GM12878 (cell line): ENCODE data around the gene ENTREP3. TPM values are rescaled to one million over a fixed set of nuclear protein-coding genes. Genes with fewer than 3 reads are reported as not detected.

Source experiments
- ATAC-seq: fragments of 200-7000 bp; cut with Tn5 transposase; 3 replicates; pipeline ENCODE4 v1.9.1; 2020; ENCODE audit warnings: mild to moderate bottlenecking, moderate library complexity
- BruUV-seq: library from RNA; stranded (reverse); fragments of 400-500 nt; replicated peaks from 2 replicates; lab custom pipeline; 2021; lab: Mats Ljungman, UMichigan
- CTCF ChIA-PET: fragments of 300-600 bp; sonication (Branson Sonifier 250); formaldehyde crosslinking; extraction: SDS; loops from one replicate; lab custom pipeline; 2021; ENCODE audit warnings: inconsistent platforms; lab: Yijun Ruan, JAX
- POLR2A ChIA-PET: fragments of 350-600 bp; formaldehyde crosslinking; extraction: SDS; loops from one replicate; lab custom pipeline; 2021; ENCODE audit warnings: inconsistent platforms; lab: Charles Lee
- RAD21 ChIA-PET: fragments of 300-600 bp; sonication (Branson Sonifier 250); formaldehyde crosslinking; loops from one replicate; lab custom pipeline; 2023; ENCODE audit warnings: antibody characterized with exemption; ENCODE audit not compliant: unreplicated experiment; lab: Charles Lee
- SMC1A ChIA-PET: fragments of 300-600 bp; sonication (Branson Sonifier 250); formaldehyde crosslinking; loops from one replicate; lab custom pipeline; 2023; ENCODE audit not compliant: unreplicated experiment, uncharacterized antibody; lab: Charles Lee
- DNase-seq: peaks from one replicate; pipeline ENCODE4 v3.0.0-alpha.2; 2011; ENCODE audit warnings: low read depth, low spot score
- FAIRE-seq: peaks from 3 replicates; lab custom pipeline; 2011; peaks lifted over from hg19 to GRCh38; lab: Jason Lieb, UNC
- H2AFZ ChIP-seq: 2 replicates; pipeline ENCODE4 v1.6.0; 2011; ENCODE audit warnings: low read depth, low read length, control low read depth; ENCODE audit not compliant: control insufficient read depth
- H3K27ac ChIP-seq: 2 replicates; pipeline ENCODE4 v1.5.1; 2011; ENCODE audit warnings: control low read depth; ENCODE audit not compliant: control insufficient read depth, insufficient read depth
- H3K27me3 ChIP-seq, 2 experiments: replicated peaks in 1 of 2; 2 replicates each; pipeline versions ENCODE4 v1.6.0 to v1.6.1; 2011; ENCODE audit warnings: low read length in 1 of 2; ENCODE audit not compliant: control insufficient read depth in 2 of 2, insufficient read depth in 2 of 2
- H3K36me3 ChIP-seq, 2 experiments: 2 replicates each; pipeline ENCODE4 v1.5.1; 2011; ENCODE audit warnings: low read length in 1 of 2; ENCODE audit not compliant: control insufficient read depth in 2 of 2, insufficient read depth in 2 of 2
- H3K4me1 ChIP-seq: 2 replicates; pipeline ENCODE4 v1.6.1; 2011; ENCODE audit warnings: mild to moderate bottlenecking, low read length, moderate library complexity, mixed read lengths; ENCODE audit not compliant: control insufficient read depth, insufficient read depth
- H3K4me2 ChIP-seq: 2 replicates; pipeline ENCODE4 v1.6.0; 2011; ENCODE audit warnings: control low read depth; ENCODE audit not compliant: control insufficient read depth, insufficient read depth
- H3K4me3 ChIP-seq: fragments of 200-600 bp; sonication (generic); 2 replicates; pipeline ENCODE4 v1.5.1; 2016
- H3K79me2 ChIP-seq: 2 replicates; pipeline ENCODE4 v1.6.0; 2011; ENCODE audit warnings: low read length; ENCODE audit not compliant: control insufficient read depth, insufficient read depth
- H3K9ac ChIP-seq: 2 replicates; pipeline ENCODE4 v1.8.0; 2011; ENCODE audit warnings: low read length, control low read depth, mixed read lengths; ENCODE audit not compliant: control insufficient read depth, insufficient read depth
- H3K9me3 ChIP-seq: replicated peaks from 3 replicates; pipeline ENCODE4 v1.5.1; 2011; ENCODE audit warnings: mild to moderate bottlenecking, low read length; ENCODE audit not compliant: control insufficient read depth, insufficient read depth
- H4K20me1 ChIP-seq: 2 replicates; pipeline ENCODE4 v1.6.0; 2011; ENCODE audit not compliant: control insufficient read depth, insufficient read depth
- DPF2 ChIP-seq: fragments of 450-650 bp; IDR thresholded peaks from 2 replicates; pipeline ENCODE4 v1.6.1; 2017; ENCODE audit warnings: mild to moderate bottlenecking
- ELK1 ChIP-seq: IDR thresholded peaks from 2 replicates; pipeline ENCODE4 v1.6.1; 2012; ENCODE audit warnings: low read depth, low read length, improper control_type of control experiment
- HDAC2 ChIP-seq: fragments of 200-600 bp; sonication (generic); IDR thresholded peaks from 2 replicates; pipeline ENCODE4 v1.6.1; 2017
- KAT2A ChIP-seq: conservative IDR thresholded peaks from 2 replicates; pipeline ENCODE4 v1.6.1; 2011; ENCODE audit warnings: low read depth, low read length; ENCODE audit not compliant: control insufficient read depth
- KLF5 ChIP-seq: fragments of 450-650 bp; IDR thresholded peaks from 2 replicates; pipeline ENCODE4 v1.6.1; 2014; ENCODE audit warnings: mild to moderate bottlenecking; ENCODE audit not compliant: partially characterized antibody
- POU2F2 ChIP-seq: IDR thresholded peaks from 3 replicates; pipeline ENCODE4 v1.6.1; 2011; ENCODE audit warnings: low read depth, mild to moderate bottlenecking, low read length, borderline replicate concordance
- REST ChIP-seq: IDR thresholded peaks from 2 replicates; pipeline ENCODE4 v1.6.1; 2012; ENCODE audit warnings: mild to moderate bottlenecking, low read depth, low read length
- RFX5 ChIP-seq: IDR thresholded peaks from 2 replicates; pipeline ENCODE4 v1.6.1; 2011; ENCODE audit warnings: low read depth, low read length, improper control_type of control experiment
- SP1 ChIP-seq: IDR thresholded peaks from one replicate; pipeline ENCODE4 v1.6.1; 2011; ENCODE audit warnings: low read depth, low read length
- SREBF1 ChIP-seq: IDR thresholded peaks from 2 replicates; pipeline ENCODE4 v1.6.1; 2012; ENCODE audit warnings: mild to moderate bottlenecking, low read length
- TARDBP ChIP-seq: IDR thresholded peaks from 2 replicates; pipeline ENCODE4 v1.6.1; 2016; ENCODE audit warnings: borderline replicate concordance
- ZNF592 ChIP-seq: fragments of 450-650 bp; IDR thresholded peaks from 2 replicates; pipeline ENCODE4 v1.6.1; 2017; ENCODE audit warnings: mild to moderate bottlenecking, moderate library complexity
- whole genome bisulfite sequencing: methylation state at CpG from one replicate; pipeline ENCODE4 v1.1.6; 2016; ENCODE audit warnings: low lambda C conversion rate; ENCODE audit not compliant: insufficient replicate concordance, insufficient coverage; ENCODE audit errors: missing lambda C conversion rate; 5-methylcytosine and 5-hydroxymethylcytosine counted together
- in situ Hi-C: fragments of 300-500 bp; cut with MboI; formaldehyde crosslinking; loops from 9 replicates; pipeline ENCODE4 v1.14.3; 2018; ENCODE audit warnings: mixed read lengths
- intact Hi-C: fragments of 100-400 bp; cut with micrococcal nuclease; formaldehyde crosslinking; loops from one replicate; pipeline ENCODE4 v1.14.2; 2022; ENCODE audit not compliant: unreplicated experiment
- polyA plus RNA-seq, 11 experiments: library from polyadenylated mRNA; depleted of rRNA in 4 of 11; unstranded in 6 of 11; stranded (reverse) in 5 of 11; fragments of >200 nt; fragmentation: Nextera tagmentation in 4 of 11; fragmentation: Illumina TruSeq in 1 of 11; extraction: Ambion mirVana in 4 of 11; extraction: Trizol in 1 of 11; gene quantifications; 1 replicate in 1 of 11; 2 replicates in 10 of 11; pipeline versions ENCODE4 v1.2.1 to v1.2.3, GENCODE V29; 2011 to 2016; ENCODE audit warnings: inconsistent platforms in 2 of 11, missing spikeins in 2 of 11, low read depth in 1 of 11
- total RNA-seq, 4 experiments: library from RNA; depleted of rRNA in 3 of 4; stranded (reverse); fragments of >200 nt in 3 of 4; fragmentation: Illumina TruSeq in 1 of 4; extraction: Trizol in 1 of 4; gene quantifications; 2 replicates each; pipeline versions ENCODE4 v1.2.1 to v1.2.3, GENCODE V29; 2013 to 2021

Gene ENTREP3
- total and polyA plus RNA-seq, 10 of the 15 experiments (the other 5 are each of a cell fraction or from before 2014, with no cell fraction given): 1.7 to 31.8 (median 3.9) TPM

DNA sequence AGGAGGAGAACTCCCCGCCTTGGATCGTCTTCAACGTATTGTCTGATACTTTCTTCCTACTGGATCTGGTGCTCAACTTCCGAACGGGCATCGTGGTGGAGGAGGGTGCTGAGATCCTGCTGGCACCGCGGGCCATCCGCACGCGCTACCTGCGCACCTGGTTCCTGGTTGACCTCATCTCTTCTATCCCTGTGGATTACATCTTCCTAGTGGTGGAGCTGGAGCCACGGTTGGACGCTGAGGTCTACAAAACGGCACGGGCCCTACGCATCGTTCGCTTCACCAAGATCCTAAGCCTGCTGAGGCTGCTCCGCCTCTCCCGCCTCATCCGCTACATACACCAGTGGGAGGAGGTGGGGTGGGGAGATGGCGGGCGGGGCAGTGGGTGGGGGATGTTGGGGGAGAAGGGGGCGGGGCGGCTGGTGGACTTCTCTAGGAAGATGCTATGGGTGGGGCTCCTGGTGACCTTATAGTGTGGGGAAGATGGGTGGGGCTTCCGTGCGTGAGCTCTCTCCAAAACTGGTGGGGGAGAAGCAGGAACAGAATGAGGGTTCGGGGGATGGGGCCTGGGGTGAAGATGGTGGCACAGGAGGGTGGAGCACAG is 27.3 kb upstream of the ENTREP3 start:
- ATAC-seq: no peak
- no peak overlapping the region for H3K27ac ChIP-seq
- DNase-seq: no peak
- H3K4me3 ChIP-seq: no peak overlapping the region
- H3K27me3 ChIP-seq: no peaks in the 10 kb centered on the region
- no TSS peak for BruUV-seq
- no peaks in the 10 kb centered on the region for H3K9me3 ChIP-seq
- POLR2A ChIA-PET: no interaction called here
- intact Hi-C loops: no loop called here
- CTCF ChIA-PET: no interaction called here
- H2AFZ ChIP-seq: no peak overlapping the region
- RAD21 ChIA-PET: no interaction called here
- H3K4me2 ChIP-seq: no peak overlapping the region
- H4K20me1 ChIP-seq: no peaks in the 10 kb centered on the region
- 87% methylated on average over 24 of the region's 29 CpGs for WGBS
- no peaks in the 10 kb centered on the region for H3K79me2 ChIP-seq
- peaks cover 3% of the 10 kb centered on the region; the same call in 1 of the 2 replicates for H3K4me1 ChIP-seq
- no peak for FAIRE-seq
- H3K36me3 ChIP-seq: no peaks in the 10 kb centered on the region
- no peak overlapping the region for H3K9ac ChIP-seq
- in situ Hi-C loops: no loop called here
- SMC1A ChIA-PET: interaction anchor here (0.9 kb wide), 1 partner anchor 34 kb away, joined by 3 read pairs; no protein-coding TSS in a partner anchor
- TF ChIP-seq RFX5 (no peak), REST (no peak), SP1 (no peak), SREBF1 (no peak), KLF5 (no peak), ELK1 (no peak), DPF2 (no peak), ZNF592 (no peak), POU2F2 (no peak), TARDBP (no peak), KAT2A (no peak), HDAC2 (no peak)
